Endothelial cell of umbilical vein (primary cell): ENCODE results near the gene METTL27.

ENCODE experiments used
- CTCF ChIP-seq, 2 donors: IDR thresholded peaks; 1 replicate in 1 of 2; 2 replicates in 1 of 2; pipeline ENCODE4 v1.5.1; 2011; ENCODE audit warnings: low read length in 2 of 2, mild to moderate bottlenecking in 2 of 2, moderate library complexity in 2 of 2, control low read depth in 1 of 2, inconsistent platforms in 1 of 2, low read depth in 1 of 2; ENCODE audit not compliant: insufficient read depth in 1 of 2; ENCODE audit errors: extremely low read depth in 1 of 2
- EZH2 ChIP-seq: IDR thresholded peaks from 2 replicates; pipeline ENCODE4 v1.6.1; 2012; ENCODE audit warnings: borderline replicate concordance, low read depth, mild to moderate bottlenecking, moderate library complexity, low read length, inconsistent platforms; ENCODE audit not compliant: severe bottlenecking
- POLR2A ChIP-seq: IDR thresholded peaks from 2 replicates; pipeline ENCODE4 v1.6.1; 2012; ENCODE audit warnings: low read depth, mild to moderate bottlenecking, control low read depth, low read length
- POLR2AphosphoS5 ChIP-seq: IDR thresholded peaks from 2 replicates; pipeline ENCODE4 v1.6.1; 2012; ENCODE audit warnings: low read depth, mild to moderate bottlenecking, control low read depth, low read length, moderate library complexity; ENCODE audit not compliant: insufficient read depth
- TF ChIP-seq, protein P1 (sequence below): IDR thresholded peaks from 2 replicates; pipeline ENCODE4 v1.6.1; 2011; ENCODE audit not compliant: insufficient read depth, insufficient read length

DNA sequence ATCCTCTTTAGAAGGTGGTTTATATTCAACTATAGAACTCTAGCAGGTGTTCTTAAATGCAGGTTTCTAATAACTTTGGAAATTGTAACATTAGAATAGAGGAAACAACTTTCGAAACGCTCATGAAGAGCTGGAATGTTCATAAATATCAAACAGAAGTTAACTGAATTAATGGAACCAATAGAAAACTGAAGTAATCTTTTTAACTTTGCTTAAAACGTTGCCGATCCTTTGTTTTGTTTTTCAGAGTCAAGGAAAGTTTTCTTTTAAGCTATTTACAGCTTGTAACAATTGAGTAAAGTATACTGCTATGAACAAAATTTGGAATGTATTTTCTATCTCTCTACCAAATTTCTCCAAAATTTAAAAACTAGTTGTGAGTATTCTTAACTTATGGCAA lies 53.3 kb downstream of the METTL27 start:
- TF ChIP-seq CTCF (IDR thresholded peaks at IDR 0.05; ENCODE audit: extremely low read depth in 1 of 2, insufficient read depth in 1 of 2, low read depth in 1 of 2, low read length in 2 of 2) (no peak), POLR2AphosphoS5 (no peak), POLR2A (no peak), EZH2 (no peak)
- TF ChIP-seq, protein P1, sequence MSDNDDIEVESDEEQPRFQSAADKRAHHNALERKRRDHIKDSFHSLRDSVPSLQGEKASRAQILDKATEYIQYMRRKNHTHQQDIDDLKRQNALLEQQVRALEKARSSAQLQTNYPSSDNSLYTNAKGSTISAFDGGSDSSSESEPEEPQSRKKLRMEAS: no peak
